ENCODE measurements around the gene ELP1.

ELP1 gene

GRCh38 chr9:108855888-108856287 lies 78.0 kb downstream of the ELP1 start, which contains the start of gene ACTL7B:
TSS of gene ACTL7B (minus strand) at chr9:108855986. CDS start at chr9:108855930, 56 bp downstream.
- no peak within 1 kb of the TSS for H3K4me2 ChIP-seq (ENCODE audit: low read length)
- TF ChIP-seq, protein P1, sequence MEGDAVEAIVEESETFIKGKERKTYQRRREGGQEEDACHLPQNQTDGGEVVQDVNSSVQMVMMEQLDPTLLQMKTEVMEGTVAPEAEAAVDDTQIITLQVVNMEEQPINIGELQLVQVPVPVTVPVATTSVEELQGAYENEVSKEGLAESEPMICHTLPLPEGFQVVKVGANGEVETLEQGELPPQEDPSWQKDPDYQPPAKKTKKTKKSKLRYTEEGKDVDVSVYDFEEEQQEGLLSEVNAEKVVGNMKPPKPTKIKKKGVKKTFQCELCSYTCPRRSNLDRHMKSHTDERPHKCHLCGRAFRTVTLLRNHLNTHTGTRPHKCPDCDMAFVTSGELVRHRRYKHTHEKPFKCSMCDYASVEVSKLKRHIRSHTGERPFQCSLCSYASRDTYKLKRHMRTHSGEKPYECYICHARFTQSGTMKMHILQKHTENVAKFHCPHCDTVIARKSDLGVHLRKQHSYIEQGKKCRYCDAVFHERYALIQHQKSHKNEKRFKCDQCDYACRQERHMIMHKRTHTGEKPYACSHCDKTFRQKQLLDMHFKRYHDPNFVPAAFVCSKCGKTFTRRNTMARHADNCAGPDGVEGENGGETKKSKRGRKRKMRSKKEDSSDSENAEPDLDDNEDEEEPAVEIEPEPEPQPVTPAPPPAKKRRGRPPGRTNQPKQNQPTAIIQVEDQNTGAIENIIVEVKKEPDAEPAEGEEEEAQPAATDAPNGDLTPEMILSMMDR (IDR thresholded peaks at IDR 0.05; ENCODE audit: low read length), result no peak
- no peak for TF ChIP-seq EZH2 (IDR thresholded peaks at IDR 0.05; ENCODE audit: borderline replicate concordance, low read length)
- H3K9me3 ChIP-seq (ENCODE audit: low read length), result no peaks in the 10 kb centered on the region
- no peaks in the 10 kb centered on the region for H4K20me1 ChIP-seq (ENCODE audit: insufficient read depth, low read length)
- H3K79me2 ChIP-seq (ENCODE audit: insufficient read depth, low read length), result no peaks in the 10 kb centered on the region
- H2AFZ ChIP-seq (ENCODE audit: low read length), result no peak within 1 kb of the TSS
- no peaks in the 10 kb centered on the region for H3F3A ChIP-seq (ENCODE audit: insufficient read depth, low read length)
- no peak within 1 kb of the TSS for H3K27ac ChIP-seq (ENCODE audit: low read depth, low read length, poor library complexity, severe bottlenecking)
- H3K27me3 ChIP-seq (ENCODE audit: insufficient read depth, low read length), result no peaks in the 10 kb centered on the region
- no peak within 1 kb of the TSS for H3K9ac ChIP-seq (ENCODE audit: low read length)
- H3K9me2 ChIP-seq (ENCODE audit: low read depth, low read length), result no peaks in the 10 kb centered on the region
- H3K36me3 ChIP-seq (ENCODE audit: insufficient read depth, low read length), result no peaks in the 10 kb centered on the region
- H3K4me1 ChIP-seq (ENCODE audit: insufficient read depth, low read length, severe bottlenecking), result no peaks in the 10 kb centered on the region
- H3K4me3 ChIP-seq (ENCODE audit: low read depth, low read length, poor library complexity, severe bottlenecking), result no peak within 1 kb of the TSS

- no peaks in the 10 kb centered on the region for H3K4me1 ChIP-seq (ENCODE audit: insufficient read depth, low read length, severe bottlenecking)
- no peaks in the 10 kb centered on the region for H3K9me2 ChIP-seq (ENCODE audit: low read depth, low read length)
- no peak overlapping the region for H3K4me2 ChIP-seq (ENCODE audit: low read length)
- H3K27me3 ChIP-seq (ENCODE audit: insufficient read depth, low read length), result no peaks in the 10 kb centered on the region
- TF ChIP-seq, protein P1 (IDR thresholded peaks at IDR 0.05; ENCODE audit: low read length), result no peak
- no peak for TF ChIP-seq EZH2 (IDR thresholded peaks at IDR 0.05; ENCODE audit: borderline replicate concordance, low read length)
- no peaks in the 10 kb centered on the region for H3K79me2 ChIP-seq (ENCODE audit: insufficient read depth, low read length)
- H4K20me1 ChIP-seq (ENCODE audit: insufficient read depth, low read length), result no peaks in the 10 kb centered on the region
- H3F3A ChIP-seq (ENCODE audit: insufficient read depth, low read length), result no peaks in the 10 kb centered on the region
- no peak overlapping the region for H2AFZ ChIP-seq (ENCODE audit: low read length)
- H3K9ac ChIP-seq (ENCODE audit: low read length), result no peak overlapping the region
- H3K36me3 ChIP-seq (ENCODE audit: insufficient read depth, low read length), result no peaks in the 10 kb centered on the region
- no peak overlapping the region for H3K4me3 ChIP-seq (ENCODE audit: low read depth, low read length, poor library complexity, severe bottlenecking)
- no peak overlapping the region for H3K27ac ChIP-seq (ENCODE audit: low read depth, low read length, poor library complexity, severe bottlenecking)
- H3K9me3 ChIP-seq (ENCODE audit: low read length), result no peaks in the 10 kb centered on the region
These were observed 78.4 kb downstream of the ELP1 start for GRCh38 chr9:108855529-108855886.

DNA sequence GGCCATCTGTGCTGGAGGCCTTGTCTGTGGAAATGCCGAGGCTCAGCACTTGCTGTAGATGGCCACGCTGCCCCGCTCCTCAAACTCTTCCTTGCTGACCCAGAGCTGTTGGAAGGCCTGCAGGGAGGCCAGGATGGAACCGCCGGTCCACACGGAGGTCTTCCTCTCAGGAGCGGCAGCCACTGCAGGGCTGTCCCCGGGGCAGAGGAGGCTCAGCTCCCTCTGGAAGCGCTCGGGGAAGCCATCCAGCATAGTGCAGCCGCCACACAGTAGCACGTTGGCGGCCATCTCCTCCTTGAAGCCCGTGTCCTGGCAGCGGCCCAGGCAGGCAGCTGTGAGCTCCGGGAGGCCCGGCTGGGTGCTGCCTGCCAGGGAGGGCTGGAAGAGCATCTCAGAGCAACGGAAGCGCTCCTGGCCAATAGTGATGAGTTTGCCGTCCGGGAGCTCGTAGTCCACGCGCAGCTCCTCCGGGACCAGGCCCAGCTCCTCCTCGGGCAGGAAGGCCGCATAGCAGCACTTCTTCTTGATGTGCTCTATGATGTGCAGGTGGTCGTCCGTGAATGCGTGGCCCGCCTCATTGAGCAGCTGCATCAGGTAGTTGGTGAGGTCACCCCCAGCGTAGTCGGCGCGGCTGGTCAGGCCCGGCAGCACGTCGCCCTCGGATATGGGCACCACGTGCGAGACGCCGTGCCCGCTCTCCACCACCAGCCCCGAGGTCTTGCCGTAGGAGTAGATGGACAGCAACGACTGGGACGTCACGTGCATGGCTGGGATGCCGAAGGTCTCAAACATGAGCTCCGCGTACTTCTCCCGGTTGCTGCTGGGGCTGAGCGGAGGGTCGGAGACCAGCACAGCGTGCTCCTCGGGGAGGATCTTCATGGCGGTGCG lies 79.0 kb downstream of the ELP1 start:
- Histone ChIP-seq H4K20me1 (ENCODE audit: insufficient read depth, low read length) (no peaks in the 10 kb centered on the region), H2AFZ (ENCODE audit: low read length) (no peak overlapping the region), H3K9ac (ENCODE audit: low read length) (no peak overlapping the region), H3K27ac (ENCODE audit: low read depth, low read length, poor library complexity, severe bottlenecking) (no peak overlapping the region), H3K4me1 (ENCODE audit: insufficient read depth, low read length, severe bottlenecking) (no peaks in the 10 kb centered on the region), H3K4me3 (ENCODE audit: low read depth, low read length, poor library complexity, severe bottlenecking) (no peak overlapping the region), H3K4me2 (ENCODE audit: low read length) (no peak overlapping the region), H3K9me3 (ENCODE audit: low read length) (no peaks in the 10 kb centered on the region), H3K79me2 (ENCODE audit: insufficient read depth, low read length) (no peaks in the 10 kb centered on the region), H3K36me3 (ENCODE audit: insufficient read depth, low read length) (no peaks in the 10 kb centered on the region), H3K27me3 (ENCODE audit: insufficient read depth, low read length) (no peaks in the 10 kb centered on the region), H3K9me2 (ENCODE audit: low read depth, low read length) (no peaks in the 10 kb centered on the region), H3F3A (ENCODE audit: insufficient read depth, low read length) (no peaks in the 10 kb centered on the region)
- TF ChIP-seq EZH2 (IDR thresholded peaks at IDR 0.05; ENCODE audit: borderline replicate concordance, low read length), result no peak
